DMS 273 (cell line): ENCODE results near the gene S100A16.
"Not testable (repeated sequence)": the region's sequence is repeated elsewhere in the genome, so short reads cannot be mapped to it uniquely, and the experiment has no call there.

Experiments
- DNase-seq: peaks from one replicate; lab custom pipeline; 2025; ENCODE audit not compliant: unreplicated experiment; lab: John Stamatoyannopoulos, UW

S100A16 gene

GRCh38 chr1:153565529-153566374 lies 47.2 kb downstream of the S100A16 start, which contains the start of gene S100A2:
S100A2 (minus strand) TSS chr1:153565844; CDS start chr1:153563877, 1,967 bp downstream.
- peak; percentile 92 for DNase-seq

GRCh38 chr1:153563991-153564390 lies 48.9 kb downstream of the S100A16 start:
- peak; percentile 60 for DNase-seq

GRCh38 chr1:153563483-153563901 lies 49.4 kb downstream of the S100A16 start:
- peak; percentile 43 for DNase-seq

GRCh38 chr1:153562021-153562420 lies 50.9 kb downstream of the S100A16 start:
- not testable (repeated sequence) for DNase-seq

- DNase-seq: no peak
These were observed 51.4 kb downstream of the S100A16 start for GRCh38 chr1:153561466-153561985.

- DNase-seq: no peak
These were observed 52.0 kb downstream of the S100A16 start for GRCh38 chr1:153560771-153561465.

GRCh38 chr1:153560241-153560640 lies 52.7 kb downstream of the S100A16 start:
- no peak for DNase-seq

GRCh38 chr1:153557877-153558276 lies 55.1 kb downstream of the S100A16 start:
- DNase-seq: no peak
